GM11168 (cell line): ENCODE data around the gene SERPINB1.

Experiments used
- in situ Hi-C: fragments of 300-500 bp; cut with MboI; formaldehyde crosslinking; loops from one replicate; pipeline ENCODE4 v1.12.0; 2022; ENCODE audit warnings: low sequenced_read_pairs; ENCODE audit not compliant: unreplicated experiment

Gene SERPINB1

GRCh38 chr6:2797564-2798031 lies 44.1 kb downstream of the SERPINB1 start:
- in situ Hi-C loops = no loop called here

GRCh38 chr6:2796861-2797260 lies 44.8 kb downstream of the SERPINB1 start:
- in situ Hi-C loops = no loop called here

GRCh38 chr6:2795956-2796355 lies 45.7 kb downstream of the SERPINB1 start:
- in situ Hi-C loops = no loop called here

- in situ Hi-C loops = no loop called here
Measured at GRCh38 chr6:2795162-2795561, 46.5 kb downstream of the SERPINB1 start.

- in situ Hi-C loops = no loop called here
Measured at GRCh38 chr6:2794171-2794730, 47.4 kb downstream of the SERPINB1 start.

GRCh38 chr6:2793534-2794151 lies 48.0 kb downstream of the SERPINB1 start:
- in situ Hi-C loops = no loop called here

- in situ Hi-C loops = no loop called here
Measured at GRCh38 chr6:2792330-2793110, 49.1 kb downstream of the SERPINB1 start.

GRCh38 chr6:2791450-2791974 lies 50.2 kb downstream of the SERPINB1 start:
- in situ Hi-C loops = no loop called here

GRCh38 chr6:2790588-2791449 lies 50.8 kb downstream of the SERPINB1 start:
- in situ Hi-C loops = no loop called here

GRCh38 chr6:2786269-2786668 lies 55.4 kb downstream of the SERPINB1 start:
- in situ Hi-C loops = no loop called here

GRCh38 chr6:2784930-2785329 lies 56.7 kb downstream of the SERPINB1 start:
- in situ Hi-C loops = no loop called here

GRCh38 chr6:2784061-2784460 lies 57.6 kb downstream of the SERPINB1 start:
- in situ Hi-C loops = no loop called here

GRCh38 chr6:2783188-2783963 lies 58.3 kb downstream of the SERPINB1 start:
- in situ Hi-C loops = no loop called here

- in situ Hi-C loops = no loop called here
Measured at GRCh38 chr6:2782825-2783187, 58.9 kb downstream of the SERPINB1 start.

GRCh38 chr6:2782356-2782708 lies 59.3 kb downstream of the SERPINB1 start:
- in situ Hi-C loops = no loop called here
